Smooth muscle cell (in vitro differentiated cells): ENCODE results near the gene BPIFB3. TPM values are rescaled to one million over a fixed set of nuclear protein-coding genes. Genes with fewer than 3 reads are reported as not detected.

Source experiments
- DNase-seq: peaks from one replicate; lab custom pipeline; 2025; ENCODE audit not compliant: unreplicated experiment; lab: John Stamatoyannopoulos, UW
- H2AFZ ChIP-seq: fragments of 200-600 bp; sonication (generic); 2 replicates; pipeline ENCODE4 v1.6.0; 2016; ENCODE audit warnings: antibody characterized with exemption, low read depth, mild to moderate bottlenecking
- H3F3A ChIP-seq: fragments of 200-600 bp; sonication (generic); 2 replicates; pipeline ENCODE4 v1.6.0; 2017; ENCODE audit warnings: antibody characterized with exemption, low read depth
- H3K27ac ChIP-seq: fragments of 200-600 bp; sonication (generic); 2 replicates; pipeline ENCODE4 v1.5.1; 2016; ENCODE audit warnings: low read depth, mild to moderate bottlenecking
- H3K27me3 ChIP-seq: fragments of 200-600 bp; sonication (generic); 2 replicates; pipeline ENCODE4 v1.6.1; 2016; ENCODE audit warnings: low read depth, mild to moderate bottlenecking
- H3K36me3 ChIP-seq: fragments of 200-600 bp; sonication (generic); 2 replicates; pipeline ENCODE4 v1.5.1; 2016; ENCODE audit warnings: low read depth
- H3K4me1 ChIP-seq: fragments of 200-600 bp; sonication (generic); 2 replicates; pipeline ENCODE4 v1.5.1; 2016; ENCODE audit warnings: low read depth
- H3K4me2 ChIP-seq: fragments of 200-600 bp; sonication (generic); 2 replicates; pipeline ENCODE4 v1.6.0; 2016; ENCODE audit warnings: mild to moderate bottlenecking
- H3K4me3 ChIP-seq: fragments of 200-600 bp; sonication (generic); 2 replicates; pipeline ENCODE4 v1.5.1; 2016; ENCODE audit warnings: mild to moderate bottlenecking
- H3K79me2 ChIP-seq: fragments of 200-600 bp; sonication (generic); 2 replicates; pipeline ENCODE4 v1.6.0; 2016; ENCODE audit warnings: low read depth, mild to moderate bottlenecking
- H3K9ac ChIP-seq: fragments of 200-600 bp; sonication (generic); 2 replicates; pipeline ENCODE4 v1.6.0; 2016; ENCODE audit warnings: low read depth
- H3K9me3 ChIP-seq: fragments of 200-600 bp; sonication (generic); replicated peaks from 2 replicates; pipeline ENCODE4 v1.5.1; 2016; ENCODE audit warnings: low read depth
- H4K20me1 ChIP-seq: fragments of 200-600 bp; sonication (generic); 2 replicates; pipeline ENCODE4 v1.6.0; 2016; ENCODE audit warnings: low read depth
- CTCF ChIP-seq: fragments of 200-600 bp; sonication (generic); IDR thresholded peaks from 2 replicates; pipeline ENCODE4 v1.5.1; 2017; ENCODE audit warnings: borderline replicate concordance, mild to moderate bottlenecking, antibody characterized with exemption; ENCODE audit not compliant: insufficient read depth, poor library complexity, severe bottlenecking
- WGBS: methylation state at CpG from one replicate; pipeline ENCODE4 v1.1.7; 2016; ENCODE audit warnings: low lambda C conversion rate; 5-methylcytosine and 5-hydroxymethylcytosine counted together
- polyA plus RNA-seq: library from polyadenylated mRNA; unstranded; fragments of >200 nt; fragmentation: Nextera tagmentation; extraction: Ambion mirVana; gene quantifications from 2 replicates; pipeline ENCODE4 v1.2.1, GENCODE V29; 2016
- total RNA-seq: library from RNA; depleted of rRNA; stranded (reverse); fragments of >200 nt; gene quantifications from 2 replicates; pipeline ENCODE4 v1.2.3, GENCODE V29; 2014

BPIFB3 gene
- total and polyA plus RNA-seq, 2 experiments from 2014 or later, result not detected

- H3K79me2 ChIP-seq, result no peaks in the 10 kb centered on the region
- H3K9ac ChIP-seq, result no peak overlapping the region
- no peaks in the 10 kb centered on the region for H3K36me3 ChIP-seq
- DNase-seq, result no peak
- no peak overlapping the region for H3K4me3 ChIP-seq
- H4K20me1 ChIP-seq, result no peaks in the 10 kb centered on the region
- no peak overlapping the region for H2AFZ ChIP-seq
- no peak overlapping the region for H3K27ac ChIP-seq
- WGBS, result 89% methylated on average over 9 of the region's 9 CpGs
- no peaks in the 10 kb centered on the region for H3K4me1 ChIP-seq
- TF ChIP-seq CTCF, result no peak
- no peaks in the 10 kb centered on the region for H3K9me3 ChIP-seq
- no peaks in the 10 kb centered on the region for H3F3A ChIP-seq
- no peak overlapping the region for H3K4me2 ChIP-seq
- peaks cover 41% of the 10 kb centered on the region for H3K27me3 ChIP-seq
Observed at GRCh38 chr20:33030076-33030475, 23.6 kb upstream of the BPIFB3 start.

- H3F3A ChIP-seq, result no peaks in the 10 kb centered on the region
- no peak overlapping the region for H2AFZ ChIP-seq
- H3K4me3 ChIP-seq, result no peak overlapping the region
- TF ChIP-seq CTCF, result no peak
- H3K27me3 ChIP-seq, result peaks cover 41% of the 10 kb centered on the region
- no peak for DNase-seq
- 89% methylated on average over 6 of the region's 6 CpGs for WGBS
- no peaks in the 10 kb centered on the region for H3K9me3 ChIP-seq
- no peaks in the 10 kb centered on the region for H4K20me1 ChIP-seq
- no peak overlapping the region for H3K9ac ChIP-seq
- no peaks in the 10 kb centered on the region for H3K36me3 ChIP-seq
- no peak overlapping the region for H3K4me2 ChIP-seq
- H3K79me2 ChIP-seq, result no peaks in the 10 kb centered on the region
- no peak overlapping the region for H3K27ac ChIP-seq
- H3K4me1 ChIP-seq, result no peaks in the 10 kb centered on the region
Observed at GRCh38 chr20:33030569-33030968, 23.1 kb upstream of the BPIFB3 start.

- no peak for TF ChIP-seq CTCF
- DNase-seq, result no peak
- 92% methylated on average over 10 of the region's 10 CpGs for WGBS
Observed at GRCh38 chr20:33031531-33031930, 22.2 kb upstream of the BPIFB3 start, which contains the start of gene BPIFB6. BPIFB6 (plus strand) TSS chr20:33031648; CDS start chr20:33031648, 0 bp downstream.

GRCh38 chr20:33032555-33032954, 21.1 kb upstream of the BPIFB3 start:
- Histone ChIP-seq H4K20me1 (no peaks in the 10 kb centered on the region), H3K4me3 (no peak overlapping the region), H3K27me3 (peaks cover 38% of the 10 kb centered on the region), H3K9ac (no peak overlapping the region), H3K4me1 (no peaks in the 10 kb centered on the region), H3K27ac (no peak overlapping the region), H3K79me2 (no peaks in the 10 kb centered on the region), H3K4me2 (no peak overlapping the region), H2AFZ (no peak overlapping the region), H3K36me3 (no peaks in the 10 kb centered on the region), H3F3A (no peaks in the 10 kb centered on the region), H3K9me3 (no peaks in the 10 kb centered on the region)
- no peak for DNase-seq
- TF ChIP-seq CTCF, result no peak
- 77% methylated on average over 6 of the region's 6 CpGs for WGBS

More at GRCh38 chr20:33031531-33031930, 22.2 kb upstream of the BPIFB3 start, which contains the start of gene BPIFB6:
- no peaks in the 10 kb centered on the region for H3K36me3 ChIP-seq
- no peak within 1 kb of the TSS for H2AFZ ChIP-seq
- no peaks in the 10 kb centered on the region for H4K20me1 ChIP-seq
- H3K27me3 ChIP-seq, result peaks cover 32% of the 10 kb centered on the region
- no peaks in the 10 kb centered on the region for H3F3A ChIP-seq
- H3K27ac ChIP-seq, result no peak within 1 kb of the TSS
- H3K4me2 ChIP-seq, result no peak within 1 kb of the TSS
- H3K9ac ChIP-seq, result no peak within 1 kb of the TSS
- no peaks in the 10 kb centered on the region for H3K4me1 ChIP-seq
- H3K9me3 ChIP-seq, result no peaks in the 10 kb centered on the region
- H3K79me2 ChIP-seq, result no peaks in the 10 kb centered on the region
- no peak within 1 kb of the TSS for H3K4me3 ChIP-seq
